ENCODE measurements around the gene FNTB. TPM values are rescaled to one million over a fixed set of nuclear protein-coding genes. Genes with fewer than 3 reads are reported as not detected.

Gene FNTB
- total RNA-seq: 10 to 100 TPM in 1 of 2 donors, 1 to 10 TPM in 1; 8.0 to 14.8 TPM
- long read RNA-seq, donor 1, partial matches to known transcripts: 0 of 10 reads
- long read RNA-seq, donor 1, other reads (novel, unspliced or antisense): 6 of 10 reads
- long read RNA-seq, donor 2, transcript FNTB-201 (12 exons, 2,834 nt): minor isoform, 5 of 19 reads
- long read RNA-seq, donor 2, transcript FNTB-208 (3 exons, 530 nt): major isoform, 9 of 19 reads
- long read RNA-seq, donor 2, partial matches to known transcripts: 1 of 19 reads
- long read RNA-seq, donor 2, other reads (novel, unspliced or antisense): 4 of 19 reads

- intact Hi-C loops (cut with DNase I): loop anchor here in 1 of 2 donors (10.0 kb wide), 1 partner anchor 848 kb away; no protein-coding TSS in a partner anchor
- peak; percentile 98 for DNase-seq (ENCODE audit: low spot score)
Observed at GRCh38 chr14:64986648-64987437, at the start of gene FNTB. Gene FNTB, plus strand, starts transcription at chr14:64986895. Its CDS starts 59 bp downstream, at chr14:64986954.

GRCh38 chr14:64937171-64937820, 49.4 kb upstream of the FNTB start:
- no peak for DNase-seq (ENCODE audit: low spot score)
- intact Hi-C loops (cut with DNase I): no loop called here

GRCh38 chr14:64937821-64938193, 48.9 kb upstream of the FNTB start:
- intact Hi-C loops (cut with DNase I): no loop called here
- no peak for DNase-seq (ENCODE audit: low spot score)

- intact Hi-C loops (cut with DNase I): no loop called here
- DNase-seq (ENCODE audit: low spot score): no peak
Observed at GRCh38 chr14:64938972-64939816, 47.5 kb upstream of the FNTB start.

GRCh38 chr14:64939817-64940190, 46.9 kb upstream of the FNTB start:
- intact Hi-C loops (cut with DNase I): no loop called here
- DNase-seq (ENCODE audit: low spot score): no peak

GRCh38 chr14:64940336-64940910, 46.3 kb upstream of the FNTB start:
- intact Hi-C loops (cut with DNase I): no loop called here
- DNase-seq (ENCODE audit: low spot score): no peak

- intact Hi-C loops (cut with DNase I): no loop called here
- DNase-seq (ENCODE audit: low spot score): no peak
Observed at GRCh38 chr14:64942531-64943111, 44.1 kb upstream of the FNTB start, which contains the start of gene GPX2. Gene GPX2, minus strand, starts transcription at chr14:64942745. Its CDS starts 19 bp downstream, at chr14:64942726.

GRCh38 chr14:64943556-64943955, 43.1 kb upstream of the FNTB start:
- DNase-seq (ENCODE audit: low spot score): no peak
- intact Hi-C loops (cut with DNase I): no loop called here

- DNase-seq (ENCODE audit: low spot score): no peak
- intact Hi-C loops (cut with DNase I): no loop called here
Observed at GRCh38 chr14:64944041-64944440, 42.7 kb upstream of the FNTB start.

- DNase-seq (ENCODE audit: low spot score): no peak
- intact Hi-C loops (cut with DNase I): no loop called here
Observed at GRCh38 chr14:64944861-64945260, 41.8 kb upstream of the FNTB start.

GRCh38 chr14:64945431-64946178, 41.1 kb upstream of the FNTB start:
- intact Hi-C loops (cut with DNase I): no loop called here
- no peak for DNase-seq (ENCODE audit: low spot score)

GRCh38 chr14:64946310-64947045, 40.2 kb upstream of the FNTB start:
- intact Hi-C loops (cut with DNase I): no loop called here
- no peak for DNase-seq (ENCODE audit: low spot score)

GRCh38 chr14:64947710-64948611, 38.7 kb upstream of the FNTB start:
- no peak for DNase-seq (ENCODE audit: low spot score)

GRCh38 chr14:64948612-64949210, 38.0 kb upstream of the FNTB start:
- intact Hi-C loops (cut with DNase I): no loop called here
- DNase-seq (ENCODE audit: low spot score): no peak

More at GRCh38 chr14:64947710-64948611, 38.7 kb upstream of the FNTB start:
- intact Hi-C loops (cut with DNase I): no loop called here

- no peak for DNase-seq (ENCODE audit: low spot score)
- intact Hi-C loops (cut with DNase I): no loop called here
Observed at GRCh38 chr14:64950889-64951288, 35.8 kb upstream of the FNTB start.

- intact Hi-C loops (cut with DNase I): no loop called here
- no peak for DNase-seq (ENCODE audit: low spot score)
Observed at GRCh38 chr14:64951291-64951690, 35.4 kb upstream of the FNTB start.
